ENCODE data around the gene S100A4. TPM values are rescaled to one million over a fixed set of nuclear protein-coding genes. Genes with fewer than 3 reads are reported as not detected.
A peak's percentile ranks its signal among the peaks of the same experiment; 100 is the strongest.

Gene S100A4
- total RNA-seq, 1 donor from 2014 or later: 137 TPM

DNA sequence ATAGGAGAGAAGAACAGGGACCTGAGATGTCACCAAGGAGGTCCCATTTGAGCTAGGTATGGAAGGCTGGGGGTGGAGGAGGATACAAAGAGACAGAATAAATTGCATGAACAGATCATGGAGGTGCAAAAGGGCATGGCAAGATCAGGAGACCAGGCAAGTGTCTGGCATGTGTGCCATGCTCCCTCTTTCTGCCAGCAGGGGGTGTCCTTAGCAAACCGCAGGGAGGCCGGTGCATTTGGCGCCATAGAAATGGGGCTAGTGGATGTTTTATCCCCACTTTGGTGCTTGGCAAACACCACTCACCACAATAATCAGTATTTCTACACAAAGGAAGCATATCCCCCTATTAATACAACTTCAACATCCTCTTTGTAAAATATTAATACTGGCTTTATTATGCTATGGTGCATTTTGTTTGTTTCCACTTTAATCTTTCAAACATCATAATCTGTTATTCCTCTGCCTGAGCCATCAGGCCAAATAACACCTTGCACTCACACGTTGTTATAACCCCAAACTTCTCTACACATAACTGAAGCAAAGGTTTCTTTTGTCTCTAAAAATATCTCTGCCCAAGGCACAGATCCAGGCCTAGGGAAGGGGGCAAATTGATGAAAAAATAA is 35.8 kb downstream of the S100A4 start:
- DNase-seq: no peak
- H3K27ac ChIP-seq (replicated peaks): no peak overlapping the region

DNA sequence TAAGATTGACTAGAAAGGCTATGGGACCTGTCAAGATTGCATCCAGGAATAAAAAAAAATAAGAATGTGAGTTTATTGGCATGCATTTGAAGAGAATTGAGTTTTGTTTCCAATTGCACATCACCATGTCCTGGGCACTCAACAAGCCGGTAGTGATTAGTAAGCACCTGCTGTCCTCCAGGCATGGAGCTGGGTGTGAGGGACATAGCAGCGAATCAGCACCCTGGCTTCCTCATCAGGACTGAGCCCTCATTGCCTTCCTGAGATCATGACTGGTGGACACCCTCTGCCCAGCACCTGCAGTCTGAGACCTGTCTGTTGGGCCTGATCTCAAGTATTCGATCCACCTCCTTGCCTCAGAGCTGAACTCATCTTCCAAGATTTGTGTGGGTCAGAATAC is 36.6 kb downstream of the S100A4 start:
- TF ChIP-seq, protein P1, sequence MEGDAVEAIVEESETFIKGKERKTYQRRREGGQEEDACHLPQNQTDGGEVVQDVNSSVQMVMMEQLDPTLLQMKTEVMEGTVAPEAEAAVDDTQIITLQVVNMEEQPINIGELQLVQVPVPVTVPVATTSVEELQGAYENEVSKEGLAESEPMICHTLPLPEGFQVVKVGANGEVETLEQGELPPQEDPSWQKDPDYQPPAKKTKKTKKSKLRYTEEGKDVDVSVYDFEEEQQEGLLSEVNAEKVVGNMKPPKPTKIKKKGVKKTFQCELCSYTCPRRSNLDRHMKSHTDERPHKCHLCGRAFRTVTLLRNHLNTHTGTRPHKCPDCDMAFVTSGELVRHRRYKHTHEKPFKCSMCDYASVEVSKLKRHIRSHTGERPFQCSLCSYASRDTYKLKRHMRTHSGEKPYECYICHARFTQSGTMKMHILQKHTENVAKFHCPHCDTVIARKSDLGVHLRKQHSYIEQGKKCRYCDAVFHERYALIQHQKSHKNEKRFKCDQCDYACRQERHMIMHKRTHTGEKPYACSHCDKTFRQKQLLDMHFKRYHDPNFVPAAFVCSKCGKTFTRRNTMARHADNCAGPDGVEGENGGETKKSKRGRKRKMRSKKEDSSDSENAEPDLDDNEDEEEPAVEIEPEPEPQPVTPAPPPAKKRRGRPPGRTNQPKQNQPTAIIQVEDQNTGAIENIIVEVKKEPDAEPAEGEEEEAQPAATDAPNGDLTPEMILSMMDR (IDR thresholded peaks at IDR 0.05; ENCODE audit: borderline replicate concordance): no peak
- no peak overlapping the region for H3K4me3 ChIP-seq
- no peak for DNase-seq
- H3K4me1 ChIP-seq: peaks cover 31% of the 10 kb centered on the region
- no peaks in the 10 kb centered on the region for H3K36me3 ChIP-seq
- H3K9me3 ChIP-seq (replicated peaks): no peaks in the 10 kb centered on the region
- no peak overlapping the region for H3K27ac ChIP-seq (replicated peaks)
- intact Hi-C loops (cut with micrococcal nuclease): no loop called here
- H3K27me3 ChIP-seq (ENCODE audit: low read depth): no peaks in the 10 kb centered on the region

More for the DNA sequence above, 35.8 kb downstream of the S100A4 start:
- Histone ChIP-seq H3K4me1 (peaks cover 31% of the 10 kb centered on the region), H3K4me3 (no peak overlapping the region), H3K9me3 (replicated peaks) (no peaks in the 10 kb centered on the region), H3K36me3 (no peaks in the 10 kb centered on the region), H3K27me3 (ENCODE audit: low read depth) (no peaks in the 10 kb centered on the region)
- intact Hi-C loops (cut with micrococcal nuclease): loop anchor here (10.0 kb wide), 1 partner anchor 55 kb away; the partner anchor contains the start of gene S100A2
- TF ChIP-seq, protein P1 (IDR thresholded peaks at IDR 0.05; ENCODE audit: borderline replicate concordance): peak; percentile 58

DNA sequence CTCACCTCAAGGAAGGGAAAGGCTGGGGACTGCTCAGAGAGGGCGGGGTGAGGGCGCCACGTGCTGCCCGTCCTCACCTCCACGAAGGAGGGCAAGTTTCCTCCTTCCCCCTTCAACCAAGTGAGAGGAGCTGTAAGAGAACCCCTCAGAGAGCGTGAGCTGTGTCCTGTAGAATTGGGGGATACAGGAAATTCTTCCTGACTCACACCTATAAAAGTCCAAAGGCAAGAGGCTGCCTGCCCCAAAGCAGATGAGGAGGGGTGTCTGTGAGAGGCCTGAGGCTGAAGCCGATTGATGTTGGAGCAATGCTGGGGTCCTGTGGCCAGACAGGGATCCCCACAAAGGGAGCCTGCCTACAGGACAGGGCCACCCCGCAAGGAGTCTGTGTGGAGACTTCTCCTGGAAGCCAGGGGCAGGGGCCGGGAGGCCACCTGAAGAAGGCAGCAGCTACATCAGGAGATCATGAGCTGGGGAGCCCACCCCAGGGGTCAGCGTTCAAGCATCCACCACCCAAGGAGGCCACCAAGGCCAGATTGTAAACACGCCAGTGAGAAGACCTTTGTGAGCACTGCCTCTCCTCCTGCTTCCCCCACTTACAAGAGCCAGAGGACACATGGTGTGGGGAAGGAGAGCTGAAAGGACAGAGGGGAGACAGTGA is 37.6 kb downstream of the S100A4 start:
- Histone ChIP-seq H3K27me3 (ENCODE audit: low read depth) (no peaks in the 10 kb centered on the region), H3K4me3 (no peak overlapping the region), H3K27ac (replicated peaks) (peak overlapping the region; percentile 89), H3K36me3 (no peaks in the 10 kb centered on the region), H3K9me3 (replicated peaks) (no peaks in the 10 kb centered on the region), H3K4me1 (peaks cover 31% of the 10 kb centered on the region)
- TF ChIP-seq, protein P1 (IDR thresholded peaks at IDR 0.05; ENCODE audit: borderline replicate concordance): no peak
- DNase-seq: no peak
- intact Hi-C loops (cut with micrococcal nuclease): no loop called here

DNA sequence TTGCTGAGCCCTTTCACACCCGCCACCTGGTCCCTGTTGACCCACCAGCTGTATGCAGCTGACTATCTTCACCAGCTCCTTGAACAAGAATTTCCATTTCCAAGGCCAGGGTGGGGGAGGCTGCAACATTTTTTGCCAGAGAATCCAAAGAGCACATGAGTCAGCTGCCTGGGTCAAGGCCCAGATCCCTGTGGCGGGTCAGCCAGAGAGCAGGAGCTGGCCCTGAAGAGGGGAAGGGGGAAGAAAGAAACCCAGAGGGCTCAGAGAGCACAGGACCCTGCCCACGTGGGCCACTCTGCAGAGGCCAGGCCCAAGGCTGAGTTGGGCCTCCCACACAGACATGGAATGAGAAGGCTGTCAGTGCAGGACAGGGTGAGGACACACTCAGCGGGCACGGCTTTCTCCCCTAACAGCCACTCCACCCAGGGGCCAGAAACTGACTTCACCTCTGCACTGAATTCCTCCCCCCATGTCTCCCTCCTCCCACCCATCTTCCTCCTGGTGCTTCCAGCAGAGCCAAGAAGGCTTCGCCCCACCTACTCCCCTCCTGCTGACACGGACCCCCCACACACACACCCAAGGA is 38.7 kb downstream of the S100A4 start:
- Histone ChIP-seq H3K27ac (replicated peaks) (peak overlapping the region; percentile 89), H3K27me3 (ENCODE audit: low read depth) (no peaks in the 10 kb centered on the region), H3K36me3 (no peaks in the 10 kb centered on the region), H3K4me1 (peaks cover 31% of the 10 kb centered on the region), H3K9me3 (replicated peaks) (no peaks in the 10 kb centered on the region), H3K4me3 (peak overlapping the region; percentile 14)
- TF ChIP-seq, protein P1 (IDR thresholded peaks at IDR 0.05; ENCODE audit: borderline replicate concordance): no peak
- intact Hi-C loops (cut with micrococcal nuclease): no loop called here
- peak; percentile 87 for DNase-seq

DNA sequence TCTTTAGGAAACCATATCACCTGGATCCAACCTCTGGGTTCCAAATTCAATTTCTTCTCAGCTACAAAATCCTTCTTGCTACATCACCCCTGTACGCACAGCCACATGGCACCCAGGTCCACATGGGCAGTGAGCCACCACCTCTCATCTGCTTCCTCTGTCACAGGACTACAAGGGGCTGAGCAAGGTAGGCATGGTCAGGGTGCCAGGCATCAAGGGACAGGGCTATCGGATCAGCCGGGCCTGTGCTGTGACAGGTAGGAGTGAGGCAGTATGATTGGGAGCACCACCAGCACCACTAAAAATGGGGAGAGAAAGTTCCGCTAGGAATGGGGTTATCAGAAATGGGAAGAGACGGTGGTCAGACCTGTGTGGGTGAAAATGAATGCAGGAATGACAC is 39.2 kb downstream of the S100A4 start:
- peaks cover 31% of the 10 kb centered on the region for H3K4me1 ChIP-seq
- no peak overlapping the region for H3K4me3 ChIP-seq
- no peaks in the 10 kb centered on the region for H3K9me3 ChIP-seq (replicated peaks)
- H3K27ac ChIP-seq (replicated peaks): peak overlapping the region; percentile 89
- no peaks in the 10 kb centered on the region for H3K27me3 ChIP-seq (ENCODE audit: low read depth)
- intact Hi-C loops (cut with micrococcal nuclease): no loop called here
- TF ChIP-seq, protein P1 (IDR thresholded peaks at IDR 0.05; ENCODE audit: borderline replicate concordance): no peak
- H3K36me3 ChIP-seq: no peaks in the 10 kb centered on the region
- DNase-seq: no peak

All from left ventricle myocardium inferior (tissue), 1 donor.